ENCODE data around the gene WASF2. TPM values are rescaled to one million over a fixed set of nuclear protein-coding genes. Genes with fewer than 3 reads are reported as not detected.

WASF2 gene
- total RNA-seq, 1 donor from 2014 or later = 97.8 TPM

DNA sequence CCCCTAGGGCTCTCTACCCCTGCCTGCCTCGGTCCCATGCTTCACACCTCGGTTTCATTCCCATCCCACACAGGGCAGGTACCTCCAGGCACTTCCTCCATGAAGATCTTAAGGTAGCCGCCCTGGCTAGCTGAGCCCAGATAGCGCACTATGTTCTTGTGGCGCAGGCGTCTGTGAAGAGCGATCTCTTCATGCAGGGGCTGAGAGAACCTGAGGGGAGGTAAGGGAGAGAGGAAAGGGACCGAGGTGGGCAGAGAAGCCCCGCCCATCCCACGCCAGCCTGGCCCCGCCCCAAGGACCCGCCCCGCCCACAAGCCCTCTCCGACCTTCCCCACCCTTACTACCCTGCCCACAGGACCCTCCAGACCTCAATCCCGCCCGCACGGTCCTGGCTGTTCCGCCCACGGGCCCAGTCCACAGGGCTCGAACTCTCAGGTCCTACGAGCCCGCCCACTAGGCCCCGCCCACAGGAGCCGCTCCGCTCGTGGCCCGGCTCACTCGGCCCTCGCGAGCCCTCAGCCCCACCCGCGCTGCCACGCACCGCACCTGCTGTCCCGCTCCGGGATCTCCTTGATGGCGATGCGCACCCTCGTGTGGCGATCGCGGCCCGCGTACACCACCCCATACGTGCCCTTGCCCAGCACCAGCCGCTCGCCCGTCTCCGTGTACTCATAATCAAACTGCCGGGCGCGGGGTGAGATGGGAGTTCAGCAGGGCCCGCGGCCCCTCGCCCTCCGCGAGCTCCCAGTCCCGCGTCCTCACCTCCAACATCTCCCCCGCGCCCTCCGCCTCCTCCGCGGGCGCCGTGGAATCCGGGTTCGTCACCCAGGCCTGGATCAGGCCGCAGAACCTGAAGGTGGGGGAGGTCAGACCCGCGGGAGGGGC is 129.6 kb downstream of the WASF2 start:
- peak overlapping the region; percentile 62 for H3K4me3 Mint-ChIP-seq
- no peak overlapping the region for H3K27ac Mint-ChIP-seq
- TF ChIP-seq, protein P1, sequence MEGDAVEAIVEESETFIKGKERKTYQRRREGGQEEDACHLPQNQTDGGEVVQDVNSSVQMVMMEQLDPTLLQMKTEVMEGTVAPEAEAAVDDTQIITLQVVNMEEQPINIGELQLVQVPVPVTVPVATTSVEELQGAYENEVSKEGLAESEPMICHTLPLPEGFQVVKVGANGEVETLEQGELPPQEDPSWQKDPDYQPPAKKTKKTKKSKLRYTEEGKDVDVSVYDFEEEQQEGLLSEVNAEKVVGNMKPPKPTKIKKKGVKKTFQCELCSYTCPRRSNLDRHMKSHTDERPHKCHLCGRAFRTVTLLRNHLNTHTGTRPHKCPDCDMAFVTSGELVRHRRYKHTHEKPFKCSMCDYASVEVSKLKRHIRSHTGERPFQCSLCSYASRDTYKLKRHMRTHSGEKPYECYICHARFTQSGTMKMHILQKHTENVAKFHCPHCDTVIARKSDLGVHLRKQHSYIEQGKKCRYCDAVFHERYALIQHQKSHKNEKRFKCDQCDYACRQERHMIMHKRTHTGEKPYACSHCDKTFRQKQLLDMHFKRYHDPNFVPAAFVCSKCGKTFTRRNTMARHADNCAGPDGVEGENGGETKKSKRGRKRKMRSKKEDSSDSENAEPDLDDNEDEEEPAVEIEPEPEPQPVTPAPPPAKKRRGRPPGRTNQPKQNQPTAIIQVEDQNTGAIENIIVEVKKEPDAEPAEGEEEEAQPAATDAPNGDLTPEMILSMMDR (IDR thresholded peaks at IDR 0.05; ENCODE audit: unreplicated experiment) = no peak
- H3K27me3 Mint-ChIP-seq (ENCODE audit: low read depth) = peaks cover 35% of the 10 kb centered on the region
- no peaks in the 10 kb centered on the region for H3K9me3 Mint-ChIP-seq
- peaks cover 23% of the 10 kb centered on the region for H3K4me1 Mint-ChIP-seq
- no peak for DNase-seq (ENCODE audit: low spot score in 2 of 2, unreplicated experiment in 2 of 2)
- peaks cover 1% of the 10 kb centered on the region for H3K36me3 Mint-ChIP-seq

DNA sequence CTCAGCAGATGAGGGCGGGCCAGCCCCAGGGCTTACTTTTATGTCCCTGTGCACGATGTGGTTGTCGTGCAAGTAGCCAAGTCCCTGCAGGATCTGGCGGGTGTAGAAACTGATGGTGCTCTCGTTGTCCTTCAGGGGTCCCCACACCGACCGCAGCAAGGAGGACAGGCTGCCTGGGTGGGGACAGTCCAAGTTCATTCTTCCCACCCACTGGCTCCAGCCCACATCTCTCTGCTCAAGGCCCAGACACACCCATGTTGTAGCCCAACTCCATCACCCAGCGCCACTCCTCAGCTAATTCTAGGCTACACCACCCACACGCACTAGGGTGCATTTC is 130.2 kb downstream of the WASF2 start:
- H3K4me1 Mint-ChIP-seq = peaks cover 17% of the 10 kb centered on the region
- H3K27me3 Mint-ChIP-seq (ENCODE audit: low read depth) = peaks cover 35% of the 10 kb centered on the region
- DNase-seq (ENCODE audit: low spot score in 2 of 2, unreplicated experiment in 2 of 2) = no peak
- TF ChIP-seq, protein P1 (IDR thresholded peaks at IDR 0.05; ENCODE audit: unreplicated experiment) = no peak
- H3K27ac Mint-ChIP-seq = no peak overlapping the region
- H3K36me3 Mint-ChIP-seq = peaks cover 1% of the 10 kb centered on the region
- H3K9me3 Mint-ChIP-seq = no peaks in the 10 kb centered on the region
- peak overlapping the region; percentile 62 for H3K4me3 Mint-ChIP-seq

DNA sequence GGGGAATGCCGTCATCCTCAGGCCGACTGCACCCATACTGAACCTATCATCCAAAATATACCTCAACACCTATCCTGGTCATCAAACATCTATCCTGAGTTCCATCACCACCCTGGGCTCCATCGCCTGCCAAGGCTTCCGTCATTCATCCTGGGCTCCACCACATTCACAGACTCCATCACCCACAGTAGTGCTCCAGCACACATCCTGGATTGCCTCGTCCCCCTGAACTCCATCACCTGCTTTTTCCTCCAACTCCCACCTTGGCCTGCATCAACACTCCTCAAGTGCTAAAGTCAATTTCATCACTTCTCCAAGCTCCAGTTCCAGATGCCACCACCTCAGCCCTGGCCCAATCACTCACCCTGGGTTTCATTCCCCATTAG is 131.0 kb downstream of the WASF2 start:
- Mint-ChIP-seq H3K27ac (no peak overlapping the region), H3K27me3 (ENCODE audit: low read depth) (peaks cover 35% of the 10 kb centered on the region), H3K4me3 (no peak overlapping the region), H3K4me1 (peaks cover 14% of the 10 kb centered on the region), H3K9me3 (no peaks in the 10 kb centered on the region), H3K36me3 (peaks cover 1% of the 10 kb centered on the region)
- no peak for DNase-seq (ENCODE audit: low spot score in 2 of 2, unreplicated experiment in 2 of 2)
- TF ChIP-seq, protein P1 (IDR thresholded peaks at IDR 0.05; ENCODE audit: unreplicated experiment) = no peak

DNA sequence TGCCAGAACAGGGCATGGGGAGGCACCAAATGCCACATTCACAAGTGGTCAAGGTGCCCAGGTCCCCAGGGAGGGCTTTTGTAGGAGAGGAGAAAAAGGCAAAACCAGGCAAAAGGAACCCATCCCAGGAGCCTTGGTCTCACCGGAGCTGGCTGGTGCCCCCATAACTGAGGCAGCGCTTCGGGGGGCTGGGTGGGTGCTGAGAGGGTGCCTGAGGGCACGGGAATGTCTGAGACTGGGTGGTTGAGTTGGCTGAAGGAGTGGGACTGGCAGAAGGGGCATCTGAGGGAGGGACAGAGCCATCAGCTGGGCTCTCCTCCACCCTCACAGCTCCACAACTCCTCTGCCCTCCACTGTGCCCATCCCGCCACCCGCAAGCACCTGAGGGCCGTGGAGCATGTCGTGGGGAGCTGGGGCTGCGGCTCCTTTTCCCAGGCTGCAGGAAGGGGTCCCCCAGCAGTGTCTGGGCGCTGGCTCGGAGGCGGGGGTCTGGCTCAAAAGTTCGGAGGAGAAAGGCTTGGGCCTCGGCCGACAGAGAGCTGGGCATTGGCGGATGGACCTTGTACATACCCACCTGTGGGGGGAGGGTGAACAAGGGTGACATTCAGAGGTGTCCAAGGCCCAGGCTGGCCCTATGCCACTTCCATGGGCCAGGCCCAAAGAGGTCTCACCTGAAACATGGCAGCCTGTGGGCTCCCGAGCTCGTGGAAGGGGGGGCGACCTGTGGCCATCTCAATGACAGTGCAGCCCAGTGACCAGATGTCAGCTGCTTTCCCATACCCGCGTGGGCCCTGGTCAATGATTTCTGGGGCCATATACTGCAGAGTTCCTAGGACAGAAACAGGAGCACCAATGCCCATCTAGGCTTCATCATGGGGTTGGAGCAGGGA is 131.7 kb downstream of the WASF2 start:
- Mint-ChIP-seq H3K4me3 (no peak overlapping the region), H3K36me3 (peaks cover 1% of the 10 kb centered on the region), H3K4me1 (peaks cover 14% of the 10 kb centered on the region), H3K9me3 (no peaks in the 10 kb centered on the region), H3K27ac (no peak overlapping the region), H3K27me3 (ENCODE audit: low read depth) (peaks cover 35% of the 10 kb centered on the region)
- no peak for DNase-seq (ENCODE audit: low spot score in 2 of 2, unreplicated experiment in 2 of 2)
- TF ChIP-seq, protein P1 (IDR thresholded peaks at IDR 0.05; ENCODE audit: unreplicated experiment) = no peak

DNA sequence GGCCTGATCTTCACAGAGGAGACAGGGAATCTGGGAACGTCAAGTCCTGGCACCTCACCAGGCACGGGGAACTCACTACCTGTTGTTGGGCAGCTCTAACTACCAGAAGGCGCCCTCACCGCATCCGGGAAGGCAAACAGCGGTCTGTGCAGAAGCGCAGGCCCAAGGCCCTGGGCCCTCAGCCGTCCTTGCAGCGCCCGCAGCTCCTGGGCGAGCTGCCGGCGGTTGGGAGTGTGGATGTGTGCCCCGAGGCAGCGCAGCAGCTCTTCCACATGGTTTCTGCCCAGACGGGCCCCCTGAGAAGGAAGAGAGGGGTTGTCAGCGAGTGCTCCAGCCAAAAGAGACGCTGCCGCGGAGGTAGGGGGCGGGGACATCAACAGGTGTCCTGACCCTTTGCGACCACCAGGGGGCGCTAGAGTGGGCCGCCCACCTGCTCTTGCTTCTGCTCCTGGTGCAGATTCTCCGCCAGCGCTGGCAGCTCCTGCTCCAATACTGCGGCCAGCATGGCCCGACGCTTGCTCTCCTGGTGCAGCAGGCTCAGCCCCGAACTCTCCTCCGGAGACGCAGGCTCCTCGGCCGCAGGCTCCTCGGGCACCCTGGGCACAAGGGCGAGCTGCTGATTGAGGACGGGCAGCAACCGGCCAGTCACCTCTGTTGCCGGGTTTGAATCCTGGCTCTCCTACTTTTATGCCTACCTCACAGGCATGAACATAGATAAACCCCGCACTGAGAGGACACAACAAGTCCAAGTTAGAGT is 132.5 kb downstream of the WASF2 start:
- no peak overlapping the region for H3K27ac Mint-ChIP-seq
- H3K4me3 Mint-ChIP-seq = peak overlapping the region; percentile 6
- peaks cover 35% of the 10 kb centered on the region for H3K27me3 Mint-ChIP-seq (ENCODE audit: low read depth)
- TF ChIP-seq, protein P1 (IDR thresholded peaks at IDR 0.05; ENCODE audit: unreplicated experiment) = peak; percentile 100
- DNase-seq (ENCODE audit: low spot score in 2 of 2, unreplicated experiment in 2 of 2) = peak; percentile 72 to 90
- no peaks in the 10 kb centered on the region for H3K36me3 Mint-ChIP-seq
- no peaks in the 10 kb centered on the region for H3K9me3 Mint-ChIP-seq
- peaks cover 14% of the 10 kb centered on the region for H3K4me1 Mint-ChIP-seq

All from mesothelial cell of epicardium (in vitro differentiated cells).